ENCODE data around the gene APP.
"Not testable (repeated sequence)": the region's sequence is repeated elsewhere in the genome, so short reads cannot be mapped to it uniquely, and the experiment has no call there.

Gene APP

DNA sequence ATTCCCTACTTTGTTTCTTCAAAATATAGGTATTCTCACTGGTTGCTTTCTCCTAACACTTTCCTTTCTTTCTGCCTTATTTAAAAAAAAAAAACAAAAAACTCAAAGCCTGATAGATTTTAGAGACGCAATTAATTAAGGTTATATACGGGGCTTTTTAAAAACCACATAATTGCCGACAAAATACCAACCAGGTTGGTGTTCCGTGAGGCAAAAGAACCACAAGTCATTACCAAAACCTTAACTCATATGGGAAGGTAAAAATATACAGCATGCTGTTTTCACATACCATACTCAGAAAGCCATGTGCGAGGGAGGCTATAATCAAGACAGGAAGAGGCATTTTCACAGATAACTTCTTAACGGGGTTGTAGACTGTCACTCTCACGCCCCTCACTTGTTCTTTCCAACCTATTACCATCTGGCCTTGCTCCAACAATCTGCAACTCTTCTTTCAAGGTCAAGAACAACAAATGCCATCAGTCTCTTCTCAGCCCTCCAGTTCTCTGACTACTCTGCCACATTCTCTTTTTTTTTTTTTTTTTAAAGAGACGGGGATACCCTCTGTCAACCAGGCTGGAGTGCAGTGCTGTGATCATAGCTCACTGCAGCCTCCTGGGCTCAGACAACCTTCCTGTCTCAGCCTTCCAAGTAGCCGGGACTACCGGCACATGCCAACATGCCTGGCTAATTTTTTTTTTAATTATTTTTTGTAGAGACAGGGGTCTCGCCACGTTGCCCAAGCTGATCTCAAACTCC is 102.6 kb downstream of the APP start:
- DNase-seq (ENCODE audit: low read depth, low spot score): no peak

DNA sequence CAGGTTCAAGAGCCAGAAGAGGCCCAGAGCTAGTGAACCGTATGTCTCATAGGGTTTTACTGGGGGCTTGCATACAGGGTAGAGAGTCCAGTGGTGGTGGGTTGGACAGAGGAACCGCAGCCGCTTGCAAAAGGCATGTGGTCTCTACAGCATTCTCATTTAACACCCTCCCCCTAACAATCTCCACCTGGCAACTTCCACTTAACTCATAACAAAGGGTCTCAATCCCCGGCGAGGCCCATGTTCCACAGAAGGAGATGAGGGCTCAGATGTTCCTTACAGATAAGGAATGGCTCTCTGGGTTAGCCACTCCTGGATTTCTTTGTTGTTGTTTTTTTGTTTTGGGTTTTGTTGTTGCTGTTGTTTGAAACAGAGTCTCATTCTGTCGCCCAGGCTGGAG is 106.1 kb downstream of the APP start:
- no peak for DNase-seq (ENCODE audit: low read depth, low spot score)

DNA sequence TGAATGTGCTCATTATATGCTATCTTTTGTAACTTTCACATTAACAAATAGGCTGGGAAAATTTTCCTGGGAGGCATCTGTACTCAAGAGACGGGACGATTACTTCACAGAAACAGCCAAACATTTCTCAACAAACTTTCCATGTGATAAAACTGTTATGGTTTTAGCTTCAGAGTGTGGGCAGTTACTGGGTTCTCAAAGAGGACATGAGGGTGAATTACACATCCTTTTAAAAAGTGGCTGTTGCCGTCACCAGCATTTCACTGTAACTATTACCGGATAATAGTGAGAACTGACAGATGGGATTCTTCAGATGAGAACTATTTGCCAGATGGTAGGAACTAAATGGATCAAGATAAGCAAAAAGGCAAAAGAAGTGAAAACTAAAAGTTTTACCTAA is 109.1 kb downstream of the APP start:
- no peak for DNase-seq (ENCODE audit: low read depth, low spot score)

DNA sequence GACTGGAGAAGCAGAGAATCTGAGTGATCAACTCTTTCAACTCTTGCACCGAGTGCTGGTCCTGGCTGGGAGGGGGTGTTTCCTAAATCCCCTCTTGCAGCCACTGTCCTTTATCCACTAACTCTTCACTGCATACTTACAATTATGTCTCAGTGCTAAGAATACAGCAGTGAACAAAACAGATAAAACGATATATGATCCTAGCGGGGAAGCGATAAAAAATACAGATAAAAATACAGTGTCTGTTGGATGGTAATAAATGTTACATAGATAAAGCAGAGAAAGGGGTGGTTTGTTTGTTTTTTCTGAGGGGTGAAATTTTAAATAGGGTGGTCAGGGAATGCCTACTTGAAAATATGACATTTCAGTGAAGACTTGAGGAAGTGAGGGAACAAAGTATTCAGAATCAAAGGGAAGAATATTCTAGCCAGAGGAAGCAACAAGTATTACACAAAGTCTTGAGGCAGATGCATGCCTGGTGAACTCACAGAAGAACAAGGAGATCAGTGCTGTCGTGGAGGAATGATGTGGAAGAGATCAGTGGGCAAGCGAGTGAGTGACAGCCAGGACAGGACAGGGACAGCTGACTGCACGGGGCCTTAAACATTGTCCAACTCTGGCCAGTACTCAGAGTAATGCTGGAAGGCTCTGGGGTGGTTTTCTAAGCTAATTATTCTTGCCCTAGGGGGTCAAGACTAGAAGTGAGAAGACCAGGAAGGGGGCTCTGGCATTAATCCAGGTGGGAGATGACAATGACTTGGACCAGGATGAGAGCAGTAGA is 110.0 kb downstream of the APP start:
- DNase-seq (ENCODE audit: low read depth, low spot score): no peak

DNA sequence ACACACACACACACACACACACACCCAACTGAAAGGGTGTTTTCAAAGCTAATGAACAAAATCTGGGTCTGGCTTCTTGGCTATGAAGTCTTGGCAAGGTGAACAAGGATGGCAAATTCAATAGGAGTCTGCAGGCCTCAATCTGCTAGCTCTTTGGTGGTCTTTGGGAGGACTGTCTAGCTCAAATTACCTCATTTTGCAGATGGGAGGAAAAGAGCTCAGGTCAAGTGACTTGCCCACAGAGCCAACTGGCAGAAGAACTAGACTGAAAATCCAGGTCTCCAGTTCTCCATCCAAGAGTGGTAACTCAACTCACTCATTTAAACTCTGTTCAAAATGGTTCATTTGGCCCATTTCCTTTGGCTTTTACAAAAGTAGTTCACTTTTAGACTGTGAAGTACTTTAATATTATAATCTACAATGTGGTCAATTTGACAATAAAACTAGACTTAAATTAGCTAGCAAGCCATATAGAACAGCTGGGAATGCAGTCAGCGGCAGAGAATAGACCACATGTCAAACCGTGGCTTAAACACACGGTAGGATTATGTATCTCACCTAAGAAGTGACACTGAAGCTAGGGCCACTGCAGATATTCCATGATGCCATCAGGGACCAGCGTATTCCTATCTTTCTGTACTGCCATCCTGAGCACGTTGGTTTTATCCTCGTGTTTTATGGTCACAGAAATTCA is 112.9 kb downstream of the APP start:
- DNase-seq (ENCODE audit: low read depth, low spot score): no peak

DNA sequence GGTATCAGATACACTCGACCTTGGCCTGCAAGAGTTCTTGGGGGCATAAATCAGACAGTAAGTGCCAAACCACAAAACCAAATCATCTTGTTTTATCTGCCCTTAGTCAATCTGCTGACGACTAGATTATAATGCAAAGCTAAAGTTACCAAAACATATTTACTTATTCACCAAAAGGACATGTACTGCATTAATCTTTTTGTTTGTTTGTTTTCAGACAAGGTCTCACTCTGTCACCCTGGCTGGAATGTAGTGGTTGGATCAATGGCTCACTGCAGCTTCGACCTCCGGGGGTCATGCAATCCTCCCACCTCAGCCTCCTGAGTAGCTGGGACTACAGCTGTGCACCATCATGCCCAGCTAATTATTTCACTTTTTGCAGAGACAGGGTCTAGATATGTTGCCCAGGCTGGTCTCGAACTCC is 114.7 kb downstream of the APP start:
- DNase-seq (ENCODE audit: low read depth, low spot score): no peak

DNA sequence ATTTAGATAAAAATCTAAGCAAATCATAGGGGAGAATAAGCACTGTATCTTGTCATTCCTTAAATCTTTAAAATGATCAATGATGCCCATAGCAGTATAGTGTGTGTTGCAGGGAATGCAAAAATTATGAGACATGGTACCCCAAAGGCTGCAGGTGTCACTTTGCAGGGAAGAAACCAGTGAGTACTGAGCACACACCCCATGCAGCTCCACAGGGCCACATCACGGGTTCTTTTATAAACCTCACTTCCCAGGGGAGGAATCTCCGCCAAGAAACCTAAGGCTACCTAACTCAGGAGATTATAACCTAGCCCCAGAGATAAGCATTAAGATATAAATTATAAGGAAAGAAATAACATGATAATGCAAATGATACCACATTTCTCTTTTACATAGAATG is 115.6 kb downstream of the APP start:
- no peak for DNase-seq (ENCODE audit: low read depth, low spot score)

DNA sequence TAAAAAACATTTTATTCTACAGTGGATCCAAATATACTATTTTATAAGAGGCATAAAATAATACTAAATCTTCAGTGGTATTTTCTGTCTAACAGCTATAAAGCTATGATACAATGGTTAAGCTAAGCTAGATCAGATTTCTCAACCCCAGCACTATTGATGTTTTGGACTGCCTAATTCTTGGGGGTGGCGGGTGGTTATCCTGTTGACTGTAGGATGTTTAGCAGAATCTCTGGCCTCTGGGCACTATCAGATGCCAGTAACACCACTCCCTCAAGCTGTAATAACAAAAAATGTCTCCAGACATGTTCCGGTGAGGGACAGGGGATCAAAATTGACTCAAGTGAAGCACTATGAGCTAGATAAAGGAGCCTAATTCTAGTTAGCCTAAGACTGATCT is 118.5 kb downstream of the APP start:
- DNase-seq (ENCODE audit: low read depth, low spot score): no peak

DNA sequence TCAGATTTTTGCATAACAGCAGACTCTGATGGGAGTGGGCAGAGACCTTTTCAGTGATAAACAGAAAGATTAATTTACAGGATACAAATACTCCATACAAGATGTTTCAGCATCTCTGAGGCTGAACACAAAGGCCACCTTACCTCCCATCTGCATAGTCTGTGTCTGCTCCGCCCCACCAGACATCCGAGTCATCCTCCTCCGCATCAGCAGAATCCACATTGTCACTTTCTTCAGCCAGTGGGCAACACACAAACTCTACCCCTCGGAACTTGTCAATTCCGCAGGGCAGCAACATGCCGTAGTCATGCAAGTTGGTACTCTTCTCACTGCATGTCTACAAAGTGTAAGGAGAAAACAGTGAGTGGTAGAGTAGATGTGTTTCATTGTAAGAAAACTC is 119.7 kb downstream of the APP start:
- no peak for DNase-seq (ENCODE audit: low read depth, low spot score)

DNA sequence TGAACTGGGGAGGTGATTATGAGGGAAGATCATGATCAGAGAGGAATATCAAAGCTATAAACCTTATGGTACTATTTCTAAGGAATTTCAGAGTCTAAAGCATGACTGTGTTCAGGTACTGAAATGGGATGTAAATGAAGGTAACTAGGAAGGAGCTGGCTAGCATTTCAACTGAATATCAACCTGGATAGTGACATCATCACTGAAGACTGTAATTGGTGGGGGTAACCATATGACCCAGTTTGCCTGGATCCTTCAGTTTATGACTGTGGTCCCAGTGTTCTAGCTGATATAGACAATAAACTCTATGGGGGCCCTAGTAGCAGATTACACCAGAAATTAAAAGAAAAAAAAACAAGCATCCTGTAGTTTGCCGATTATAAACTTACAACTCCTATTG is 120.8 kb downstream of the APP start:
- DNase-seq (ENCODE audit: low read depth, low spot score): no peak

DNA sequence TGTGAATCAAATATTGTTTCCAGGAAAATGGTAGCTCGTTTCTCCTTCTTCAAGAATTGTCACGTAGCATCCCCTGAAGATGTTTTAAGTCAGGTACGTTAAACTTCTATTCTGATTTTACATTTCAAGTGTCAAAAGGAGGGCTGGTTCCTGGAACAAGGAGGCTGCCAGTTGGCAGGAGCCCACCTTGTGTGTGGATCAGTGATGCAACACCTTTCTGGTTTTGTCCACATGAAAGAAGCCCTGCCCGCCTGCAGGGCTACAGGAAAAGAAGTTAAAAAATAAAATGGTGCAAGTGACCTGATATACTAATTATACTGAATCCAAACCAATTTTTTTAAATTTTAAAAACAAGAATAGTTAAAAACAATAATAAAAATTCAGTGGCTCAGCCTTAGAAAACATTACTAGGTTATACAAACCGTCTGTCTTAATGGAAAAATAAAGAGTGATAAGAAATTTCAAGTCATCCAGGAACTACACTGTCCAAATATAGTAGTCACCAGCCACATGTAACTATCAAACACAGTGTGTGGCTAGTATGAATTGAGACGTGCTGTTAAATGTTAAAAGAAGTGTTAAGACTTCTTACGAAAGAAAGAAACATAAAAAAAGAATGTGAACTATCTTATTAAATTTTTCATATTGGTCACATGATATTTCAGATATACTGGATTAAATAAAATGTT is 123.1 kb downstream of the APP start:
- DNase-seq (ENCODE audit: low read depth, low spot score): no peak

DNA sequence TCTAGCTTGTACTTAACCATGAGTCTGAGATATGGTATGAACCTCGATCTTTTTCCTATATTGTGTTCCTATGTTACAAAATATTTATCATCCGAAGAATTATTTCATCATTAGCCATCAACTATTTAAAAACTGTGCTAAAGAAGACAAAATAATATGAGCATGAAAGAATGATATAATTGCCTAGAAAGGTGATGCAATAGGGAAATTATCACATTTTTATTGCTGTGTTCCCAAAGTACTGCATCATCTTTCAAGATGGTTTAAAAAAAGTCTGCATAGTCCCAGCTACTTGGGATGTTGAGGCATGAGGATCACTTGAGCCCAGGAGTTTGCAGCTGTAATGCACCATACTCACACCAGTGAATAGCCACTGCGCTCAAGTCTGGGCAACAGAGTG is 126.7 kb downstream of the APP start:
- DNase-seq (ENCODE audit: low read depth, low spot score): no peak

DNA sequence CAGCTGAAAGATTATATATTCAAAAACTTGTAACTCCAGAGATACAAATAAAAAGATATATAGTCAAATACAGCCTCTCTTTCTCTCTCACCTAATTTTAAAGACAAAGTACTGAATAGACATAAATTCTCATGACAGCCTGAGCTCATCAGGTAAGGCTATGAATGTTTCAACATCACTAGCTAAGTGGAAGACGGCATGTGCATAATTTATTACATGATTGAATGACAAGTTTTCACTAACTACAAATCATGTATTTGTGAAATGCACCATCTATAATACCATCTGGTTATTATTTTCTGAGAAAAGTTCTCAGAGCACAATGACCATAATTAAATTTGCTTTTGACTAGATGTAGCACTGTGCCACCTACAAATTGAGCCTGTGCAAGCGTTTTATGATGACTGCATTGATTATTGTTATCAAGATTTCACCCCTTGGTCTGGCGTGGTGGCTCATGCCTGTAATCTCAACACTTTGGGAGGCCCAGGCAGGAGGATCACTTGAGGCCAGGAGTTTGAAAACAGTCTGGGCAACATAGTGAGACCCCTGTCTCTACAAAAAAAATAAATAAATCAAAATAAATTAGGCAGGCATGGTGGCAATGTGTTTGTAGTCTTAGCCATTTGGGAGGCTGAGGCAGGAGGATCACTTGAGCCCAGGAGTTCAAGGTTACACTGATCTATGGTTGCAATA is 128.2 kb downstream of the APP start:
- DNase-seq (ENCODE audit: low read depth, low spot score): no peak

DNA sequence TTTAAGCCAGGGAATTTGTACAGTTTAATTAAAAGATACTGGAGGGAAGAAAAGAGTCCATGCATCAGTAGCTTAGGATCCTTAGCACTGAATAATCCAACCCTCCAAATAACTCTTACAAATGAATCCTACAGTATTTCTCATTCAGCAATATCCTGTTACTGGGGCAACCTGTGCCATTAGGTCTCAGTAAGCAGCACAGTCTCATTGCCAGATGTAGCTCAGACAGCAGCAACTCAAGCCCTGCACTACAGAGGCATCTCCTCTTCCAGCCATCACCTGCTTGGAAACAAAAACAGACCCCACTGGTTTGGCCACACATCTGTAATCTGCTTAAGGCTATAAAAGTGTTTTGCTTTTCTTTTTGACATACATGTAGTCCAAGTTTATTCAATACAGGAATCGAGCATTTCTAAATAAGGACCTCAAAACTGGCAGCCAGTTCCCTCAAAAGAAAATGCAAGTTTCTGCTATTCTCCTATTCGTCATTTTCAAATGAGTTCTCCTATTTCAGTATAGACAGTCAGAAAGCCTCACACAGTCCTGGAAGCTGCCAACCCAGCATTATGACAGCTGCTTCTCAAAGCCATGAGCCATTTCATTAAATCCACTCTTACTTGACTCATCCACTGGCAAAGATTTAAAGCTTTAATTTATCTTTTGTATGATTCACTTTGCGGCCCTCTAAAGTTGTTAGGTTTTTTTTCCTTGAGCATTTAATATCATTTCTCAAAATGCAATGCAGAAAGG is 129.0 kb downstream of the APP start:
- DNase-seq (ENCODE audit: low read depth, low spot score): no peak

DNA sequence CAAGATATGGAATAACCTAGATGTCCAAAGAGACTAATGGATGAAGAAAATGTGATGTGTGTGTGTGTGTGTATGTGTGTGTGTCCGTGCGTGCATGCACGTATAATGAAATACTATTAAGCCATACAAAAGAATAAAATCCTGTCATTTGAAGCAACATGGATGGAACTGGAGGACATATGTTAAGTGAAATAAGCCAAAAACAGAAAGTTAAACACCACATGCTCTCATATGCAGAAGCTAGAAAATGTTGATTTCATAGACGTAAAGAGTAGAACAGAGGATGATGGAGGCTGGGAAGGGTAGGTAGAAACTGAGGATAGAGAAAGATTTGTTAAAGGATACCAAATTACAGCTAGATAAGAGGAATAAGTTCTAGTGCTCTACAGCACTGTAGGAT is 133.7 kb downstream of the APP start:
- DNase-seq (ENCODE audit: low read depth, low spot score): no peak

DNA sequence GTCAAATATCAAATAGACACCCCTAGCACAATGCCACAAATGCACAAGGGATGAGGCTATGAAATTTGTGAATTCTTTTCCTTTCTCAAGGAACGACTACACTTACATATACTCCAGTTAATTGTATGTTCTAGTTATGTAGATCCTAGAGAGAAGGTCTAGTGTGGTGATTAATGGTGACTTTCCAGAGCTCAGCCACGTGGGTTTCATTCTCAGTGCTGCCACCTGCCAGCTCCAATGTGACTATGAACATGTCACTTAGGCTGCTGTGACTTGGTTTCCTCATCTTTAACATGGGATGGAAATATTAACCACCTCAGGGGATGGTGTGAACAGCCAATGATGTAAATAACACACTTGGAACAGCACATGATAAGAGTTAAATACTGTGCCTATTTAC is 138.3 kb downstream of the APP start:
- DNase-seq (ENCODE audit: low read depth, low spot score): no peak

DNA sequence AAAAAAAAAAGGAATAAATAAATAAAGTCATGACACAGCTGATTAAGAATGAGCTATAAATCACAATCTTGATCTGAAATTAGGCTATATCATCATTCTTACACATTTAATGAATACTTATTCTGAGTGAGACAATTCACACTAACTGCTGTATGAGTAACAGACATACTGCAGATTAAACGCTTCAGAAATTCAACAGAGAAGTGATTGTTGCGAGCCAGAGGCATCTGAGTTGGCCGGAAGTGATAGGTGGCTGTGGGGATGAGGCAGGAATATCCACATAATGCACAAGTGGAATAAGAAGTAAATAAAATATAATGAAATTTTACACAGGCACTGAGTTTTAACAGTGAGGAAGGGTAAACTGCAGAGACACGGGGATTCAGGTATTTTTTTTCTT is 142.4 kb downstream of the APP start:
- no peak for DNase-seq (ENCODE audit: low read depth, low spot score)

DNA sequence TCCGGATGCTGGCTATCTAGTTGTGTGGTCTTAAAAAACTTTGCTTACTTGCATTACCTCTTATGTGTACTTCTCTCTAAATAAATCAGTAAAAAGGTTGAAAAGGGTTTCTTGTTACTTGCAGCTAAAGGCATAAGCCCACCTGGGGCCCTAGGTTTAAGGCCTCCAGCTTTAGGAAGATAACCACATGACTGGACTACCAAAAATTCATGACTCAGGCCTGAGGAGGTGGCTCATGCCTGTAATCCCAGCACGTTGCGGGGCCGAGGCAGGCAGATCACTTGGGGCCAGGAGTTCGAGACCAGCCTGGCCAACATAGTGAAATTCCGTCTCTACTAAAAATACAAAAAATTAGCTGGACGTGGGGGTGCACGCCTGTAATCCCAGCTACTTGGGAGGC is 142.9 kb downstream of the APP start:
- no peak for DNase-seq (ENCODE audit: low read depth, low spot score)

DNA sequence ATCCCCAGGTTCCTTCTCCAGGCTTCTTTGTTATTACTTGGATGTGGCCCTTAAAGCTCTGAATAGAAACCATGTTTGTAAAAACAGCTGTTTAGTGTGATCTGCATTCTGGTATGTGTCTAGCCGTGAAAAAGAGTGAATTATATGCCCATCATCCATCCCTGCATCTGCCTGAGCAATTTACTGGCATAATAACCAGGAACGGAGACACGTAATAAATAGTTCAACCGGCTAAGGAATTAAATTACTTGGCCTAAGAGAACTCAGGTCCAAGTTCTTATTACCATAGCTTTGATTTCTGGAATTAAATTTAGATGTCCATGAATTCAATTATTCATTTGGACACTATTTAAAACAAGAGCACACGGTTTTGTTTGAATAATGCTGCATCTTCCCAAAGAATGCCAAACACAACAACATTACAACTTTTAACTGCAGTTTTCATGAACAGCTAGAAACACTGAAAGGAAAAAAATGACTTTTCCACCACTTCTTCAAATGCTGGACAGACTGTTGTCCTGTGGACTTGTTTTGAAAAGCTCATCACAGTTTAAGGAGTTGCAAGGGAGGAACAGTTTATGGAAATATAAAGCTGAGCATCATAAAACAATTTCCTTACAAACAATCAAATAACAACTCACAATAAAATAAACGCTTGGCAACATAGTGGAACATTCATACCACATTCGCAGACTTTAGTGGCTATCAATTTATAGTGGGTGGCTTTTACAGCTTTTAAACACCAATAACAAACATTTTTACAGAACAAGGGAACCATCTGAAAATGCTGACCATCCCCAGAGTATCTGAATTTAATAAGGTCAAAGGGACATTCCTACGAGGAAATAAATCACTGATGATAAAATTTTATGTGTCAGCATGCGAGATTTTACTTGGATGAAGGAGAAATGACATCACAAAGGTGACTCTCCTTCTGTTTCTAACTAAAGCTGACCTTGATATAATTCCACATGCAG is 144.7 kb downstream of the APP start:
- no peak for DNase-seq (ENCODE audit: low read depth, low spot score)

DNA sequence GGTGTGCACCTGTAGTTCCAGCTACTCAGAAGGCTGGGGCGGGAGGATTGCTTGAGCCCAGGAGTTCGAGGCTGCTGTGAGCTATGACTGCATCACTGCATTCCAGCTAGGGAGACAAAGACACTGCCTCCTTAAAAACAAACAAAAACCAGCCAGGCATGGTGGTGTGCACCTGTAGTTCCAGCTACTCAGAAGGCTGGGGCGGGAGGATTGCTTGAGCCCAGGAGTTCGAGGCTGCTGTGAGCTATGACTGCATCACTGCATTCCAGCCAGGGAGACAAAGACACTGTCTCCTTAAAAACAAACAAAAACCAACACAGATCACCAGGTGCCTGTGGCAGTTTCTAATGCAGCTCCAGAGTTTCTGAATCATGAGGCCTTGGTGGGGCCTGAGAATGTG is 147.2 kb downstream of the APP start:
- DNase-seq (ENCODE audit: low read depth, low spot score): not testable (repeated sequence)
